Suppressor macrophage (primary cell): ENCODE results near the gene RGS9.

Experiments used
- DNase-seq, 4 experiments: peaks; one replicate each; pipeline ENCODE4 v3.0.0-alpha.2; 2020 to 2022

Gene RGS9

GRCh38 chr17:65222214-65222738 lies 85.1 kb downstream of the RGS9 start:
- DNase-seq, result no peak

GRCh38 chr17:65225061-65225460 lies 87.9 kb downstream of the RGS9 start:
- DNase-seq, result no peak

GRCh38 chr17:65226227-65226626 lies 89.1 kb downstream of the RGS9 start:
- no peak for DNase-seq

- no peak for DNase-seq
Observed at GRCh38 chr17:65227637-65228036, 90.5 kb downstream of the RGS9 start.

- no peak for DNase-seq
Observed at GRCh38 chr17:65228287-65228686, 91.1 kb downstream of the RGS9 start.

- DNase-seq, result peak; percentile 11 to 50 (median 29)
Observed at GRCh38 chr17:65228734-65229620, 91.8 kb downstream of the RGS9 start.

- peak in 2 of 4 experiments; percentile 8 to 15 for DNase-seq
Observed at GRCh38 chr17:65229621-65229995, 92.4 kb downstream of the RGS9 start.

GRCh38 chr17:65230040-65230439 lies 92.9 kb downstream of the RGS9 start:
- peak in 1 of 4 experiments; percentile 9 for DNase-seq

- DNase-seq, result no peak
Observed at GRCh38 chr17:65231086-65231485, 93.9 kb downstream of the RGS9 start.

- DNase-seq, result peak; percentile 49 to 71 (median 62)
Observed at GRCh38 chr17:65231662-65232335, 94.6 kb downstream of the RGS9 start.

GRCh38 chr17:65235284-65235683 lies 98.1 kb downstream of the RGS9 start:
- DNase-seq, result no peak

- no peak for DNase-seq
Observed at GRCh38 chr17:65236321-65236720, 99.2 kb downstream of the RGS9 start.

GRCh38 chr17:65243838-65244625 lies 106.9 kb downstream of the RGS9 start:
- no peak for DNase-seq

- no peak for DNase-seq
Observed at GRCh38 chr17:65246252-65246651, 109.1 kb downstream of the RGS9 start.

GRCh38 chr17:65249774-65250173 lies 112.6 kb downstream of the RGS9 start:
- DNase-seq, result no peak

GRCh38 chr17:65254166-65254565 lies 117.0 kb downstream of the RGS9 start:
- no peak for DNase-seq

- no peak for DNase-seq
Observed at GRCh38 chr17:65259281-65259680, 122.1 kb downstream of the RGS9 start.

- DNase-seq, result no peak
Observed at GRCh38 chr17:65259696-65260485, 122.7 kb downstream of the RGS9 start.

- DNase-seq, result no peak
Observed at GRCh38 chr17:65260626-65261025, 123.5 kb downstream of the RGS9 start.

GRCh38 chr17:65261152-65261551 lies 124.0 kb downstream of the RGS9 start:
- no peak for DNase-seq

- DNase-seq, result no peak
Observed at GRCh38 chr17:65261682-65262636, 124.8 kb downstream of the RGS9 start.
